Measurements from ENCODE around the gene DOCK7. TPM values are rescaled to one million over a fixed set of nuclear protein-coding genes. Genes with fewer than 3 reads are reported as not detected.

The DOCK7 gene
- total and polyA plus RNA-seq, 2 of the 13 experiments (the other 11 are each of a cell fraction or from before 2014, with no cell fraction given): 45.7 to 67.2 TPM

GRCh38 chr1:62621907-62622306 is 66.3 kb downstream of the DOCK7 start (continued):
- TF ChIP-seq, protein P1, sequence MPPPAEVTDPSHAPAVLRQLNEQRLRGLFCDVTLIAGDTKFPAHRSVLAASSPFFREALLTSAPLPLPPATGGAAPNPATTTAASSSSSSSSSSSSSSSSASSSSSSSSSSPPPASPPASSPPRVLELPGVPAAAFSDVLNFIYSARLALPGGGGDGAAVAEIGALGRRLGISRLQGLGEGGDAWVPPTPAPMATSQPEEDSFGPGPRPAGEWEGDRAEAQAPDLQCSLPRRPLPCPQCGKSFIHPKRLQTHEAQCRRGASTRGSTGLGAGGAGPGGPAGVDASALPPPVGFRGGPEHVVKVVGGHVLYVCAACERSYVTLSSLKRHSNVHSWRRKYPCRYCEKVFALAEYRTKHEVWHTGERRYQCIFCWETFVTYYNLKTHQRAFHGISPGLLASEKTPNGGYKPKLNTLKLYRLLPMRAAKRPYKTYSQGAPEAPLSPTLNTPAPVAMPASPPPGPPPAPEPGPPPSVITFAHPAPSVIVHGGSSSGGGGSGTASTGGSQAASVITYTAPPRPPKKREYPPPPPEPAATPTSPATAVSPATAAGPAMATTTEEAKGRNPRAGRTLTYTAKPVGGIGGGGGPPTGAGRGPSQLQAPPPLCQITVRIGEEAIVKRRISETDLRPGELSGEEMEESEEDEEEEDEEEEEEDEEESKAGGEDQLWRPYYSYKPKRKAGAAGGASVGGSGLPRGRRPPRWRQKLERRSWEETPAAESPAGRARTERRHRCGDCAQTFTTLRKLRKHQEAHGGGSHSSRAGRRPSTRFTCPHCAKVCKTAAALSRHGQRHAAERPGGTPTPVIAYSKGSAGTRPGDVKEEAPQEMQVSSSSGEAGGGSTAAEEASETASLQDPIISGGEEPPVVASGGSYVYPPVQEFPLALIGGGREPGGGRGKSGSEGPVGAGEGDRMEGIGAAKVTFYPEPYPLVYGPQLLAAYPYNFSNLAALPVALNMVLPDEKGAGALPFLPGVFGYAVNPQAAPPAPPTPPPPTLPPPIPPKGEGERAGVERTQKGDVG (CRISPR knock-in tag; IDR thresholded peaks at IDR 0.05; ENCODE audit: borderline replicate concordance): no peak
- TF ChIP-seq MIXL1 (CRISPR knock-in tag; IDR thresholded peaks at IDR 0.05) (peak; percentile 94), KLF6 (CRISPR knock-in tag; IDR thresholded peaks at IDR 0.05) (peak; percentile 84), YY1 (IDR thresholded peaks at IDR 0.05; ENCODE audit: insufficient read depth, insufficient replicate concordance, low read depth, low read length) (no peak), NFKB2 (CRISPR knock-in tag; IDR thresholded peaks at IDR 0.05; ENCODE audit: borderline replicate concordance) (no peak), ZNF18 (CRISPR knock-in tag; IDR thresholded peaks at IDR 0.05; ENCODE audit: insufficient replicate concordance) (no peak), STAT5B (CRISPR knock-in tag; IDR thresholded peaks at IDR 0.05) (peak; percentile 79; the same call in 1 of the 2 replicates), ZNF10 (CRISPR knock-in tag; IDR thresholded peaks at IDR 0.05; ENCODE audit: borderline replicate concordance, low read depth) (no peak), ZNF616 (CRISPR knock-in tag; IDR thresholded peaks at IDR 0.05; ENCODE audit: low read depth) (no peak), ZNF746 (CRISPR knock-in tag; IDR thresholded peaks at IDR 0.05) (no peak), TBL1XR1 (IDR thresholded peaks at IDR 0.05; ENCODE audit: borderline replicate concordance, low read length, partially characterized antibody) (peak; percentile 82), SETDB1 (CRISPR knock-in tag; IDR thresholded peaks at IDR 0.05; ENCODE audit: borderline replicate concordance) (no peak), ZSCAN21 (CRISPR knock-in tag; IDR thresholded peaks at IDR 0.05; ENCODE audit: borderline replicate concordance) (no peak), ARNTL (CRISPR knock-in tag; IDR thresholded peaks at IDR 0.05) (peak; percentile 80), ZNF12 (CRISPR knock-in tag; IDR thresholded peaks at IDR 0.05) (peak; percentile 90), XRCC5 (optimal IDR thresholded peaks at IDR 0.05; ENCODE audit: low read length) (no peak), HMGA1 (CRISPR knock-in tag; conservative IDR thresholded peaks at IDR 0.05) (no peak), FOXP1 (IDR thresholded peaks at IDR 0.05) (peak; percentile 45; the same call in 1 of the 2 replicates), FOXP1 (CRISPR knock-in tag; IDR thresholded peaks at IDR 0.05) (peak; percentile 97), ZNF256 (CRISPR knock-in tag; conservative IDR thresholded peaks at IDR 0.05) (no peak)
- TF ChIP-seq, protein P2, sequence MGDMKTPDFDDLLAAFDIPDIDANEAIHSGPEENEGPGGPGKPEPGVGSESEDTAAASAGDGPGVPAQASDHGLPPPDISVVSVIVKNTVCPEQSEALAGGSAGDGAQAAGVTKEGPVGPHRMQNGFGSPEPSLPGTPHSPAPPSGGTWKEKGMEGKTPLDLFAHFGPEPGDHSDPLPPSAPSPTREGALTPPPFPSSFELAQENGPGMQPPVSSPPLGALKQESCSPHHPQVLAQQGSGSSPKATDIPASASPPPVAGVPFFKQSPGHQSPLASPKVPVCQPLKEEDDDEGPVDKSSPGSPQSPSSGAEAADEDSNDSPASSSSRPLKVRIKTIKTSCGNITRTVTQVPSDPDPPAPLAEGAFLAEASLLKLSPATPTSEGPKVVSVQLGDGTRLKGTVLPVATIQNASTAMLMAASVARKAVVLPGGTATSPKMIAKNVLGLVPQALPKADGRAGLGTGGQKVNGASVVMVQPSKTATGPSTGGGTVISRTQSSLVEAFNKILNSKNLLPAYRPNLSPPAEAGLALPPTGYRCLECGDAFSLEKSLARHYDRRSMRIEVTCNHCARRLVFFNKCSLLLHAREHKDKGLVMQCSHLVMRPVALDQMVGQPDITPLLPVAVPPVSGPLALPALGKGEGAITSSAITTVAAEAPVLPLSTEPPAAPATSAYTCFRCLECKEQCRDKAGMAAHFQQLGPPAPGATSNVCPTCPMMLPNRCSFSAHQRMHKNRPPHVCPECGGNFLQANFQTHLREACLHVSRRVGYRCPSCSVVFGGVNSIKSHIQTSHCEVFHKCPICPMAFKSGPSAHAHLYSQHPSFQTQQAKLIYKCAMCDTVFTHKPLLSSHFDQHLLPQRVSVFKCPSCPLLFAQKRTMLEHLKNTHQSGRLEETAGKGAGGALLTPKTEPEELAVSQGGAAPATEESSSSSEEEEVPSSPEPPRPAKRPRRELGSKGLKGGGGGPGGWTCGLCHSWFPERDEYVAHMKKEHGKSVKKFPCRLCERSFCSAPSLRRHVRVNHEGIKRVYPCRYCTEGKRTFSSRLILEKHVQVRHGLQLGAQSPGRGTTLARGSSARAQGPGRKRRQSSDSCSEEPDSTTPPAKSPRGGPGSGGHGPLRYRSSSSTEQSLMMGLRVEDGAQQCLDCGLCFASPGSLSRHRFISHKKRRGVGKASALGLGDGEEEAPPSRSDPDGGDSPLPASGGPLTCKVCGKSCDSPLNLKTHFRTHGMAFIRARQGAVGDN (CRISPR knock-in tag; IDR thresholded peaks at IDR 0.05): no peak
- TF ChIP-seq, protein P3, sequence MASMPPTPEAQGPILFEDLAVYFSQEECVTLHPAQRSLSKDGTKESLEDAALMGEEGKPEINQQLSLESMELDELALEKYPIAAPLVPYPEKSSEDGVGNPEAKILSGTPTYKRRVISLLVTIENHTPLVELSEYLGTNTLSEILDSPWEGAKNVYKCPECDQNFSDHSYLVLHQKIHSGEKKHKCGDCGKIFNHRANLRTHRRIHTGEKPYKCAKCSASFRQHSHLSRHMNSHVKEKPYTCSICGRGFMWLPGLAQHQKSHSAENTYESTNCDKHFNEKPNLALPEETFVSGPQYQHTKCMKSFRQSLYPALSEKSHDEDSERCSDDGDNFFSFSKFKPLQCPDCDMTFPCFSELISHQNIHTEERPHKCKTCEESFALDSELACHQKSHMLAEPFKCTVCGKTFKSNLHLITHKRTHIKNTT (CRISPR knock-in tag; IDR thresholded peaks at IDR 0.05): no peak

Data from HepG2 (cell line).